GM19397 (cell line): ENCODE results near the gene VAV2.

Source experiments
- ATAC-seq: cut with Tn5 transposase; IDR thresholded peaks from one replicate; pipeline ENCODE4 v1.9.1; 2021; ENCODE audit warnings: mild to moderate bottlenecking, moderate library complexity; ENCODE audit not compliant: unreplicated experiment

The VAV2 gene

GRCh38 chr9:134028575-134029247, 36.6 kb upstream of the VAV2 start:
- no peak for ATAC-seq

- ATAC-seq = no peak
Measured at GRCh38 chr9:134028076-134028475, 36.0 kb upstream of the VAV2 start.

DNA sequence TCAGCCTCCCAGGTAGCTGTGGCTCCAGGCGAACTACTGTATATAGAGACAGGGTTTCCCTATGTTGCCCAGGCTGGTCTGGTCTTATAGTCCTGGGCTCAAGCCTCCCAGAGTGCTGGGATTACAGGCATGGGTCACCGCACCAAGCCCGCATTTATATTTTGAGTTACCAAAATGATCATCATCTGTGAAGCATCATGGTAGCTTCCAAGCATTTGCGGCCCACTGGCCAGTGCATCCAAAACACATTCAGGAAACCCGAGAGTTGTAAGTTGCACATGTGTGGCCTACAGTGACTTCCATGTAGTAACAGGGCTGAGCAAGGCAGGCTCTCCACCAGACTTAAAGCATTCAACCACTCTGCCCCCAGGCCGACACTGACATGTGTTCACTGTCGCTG, 35.4 kb upstream of the VAV2 start:
- no peak for ATAC-seq

DNA sequence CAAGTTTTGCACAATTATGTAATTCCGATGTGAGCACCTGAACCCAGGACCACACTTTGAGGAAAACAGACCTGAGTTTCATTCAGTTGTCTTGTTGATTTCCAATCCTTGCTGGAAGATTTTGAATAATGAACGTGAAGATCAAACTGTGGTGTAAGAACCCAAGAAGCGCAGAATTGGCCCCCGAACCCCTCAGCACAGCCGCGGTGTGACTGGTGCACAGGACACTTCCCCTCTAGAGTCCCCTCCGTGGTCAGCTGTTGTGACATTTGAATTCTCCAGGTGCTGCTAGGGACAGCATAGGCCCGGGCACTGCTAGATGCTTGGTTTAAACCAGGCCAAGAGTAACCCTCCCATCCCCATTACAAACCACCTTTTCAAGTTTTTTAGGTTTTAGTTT, 34.9 kb upstream of the VAV2 start:
- no peak for ATAC-seq

GRCh38 chr9:134026581-134026980, 34.5 kb upstream of the VAV2 start:
- no peak for ATAC-seq

DNA sequence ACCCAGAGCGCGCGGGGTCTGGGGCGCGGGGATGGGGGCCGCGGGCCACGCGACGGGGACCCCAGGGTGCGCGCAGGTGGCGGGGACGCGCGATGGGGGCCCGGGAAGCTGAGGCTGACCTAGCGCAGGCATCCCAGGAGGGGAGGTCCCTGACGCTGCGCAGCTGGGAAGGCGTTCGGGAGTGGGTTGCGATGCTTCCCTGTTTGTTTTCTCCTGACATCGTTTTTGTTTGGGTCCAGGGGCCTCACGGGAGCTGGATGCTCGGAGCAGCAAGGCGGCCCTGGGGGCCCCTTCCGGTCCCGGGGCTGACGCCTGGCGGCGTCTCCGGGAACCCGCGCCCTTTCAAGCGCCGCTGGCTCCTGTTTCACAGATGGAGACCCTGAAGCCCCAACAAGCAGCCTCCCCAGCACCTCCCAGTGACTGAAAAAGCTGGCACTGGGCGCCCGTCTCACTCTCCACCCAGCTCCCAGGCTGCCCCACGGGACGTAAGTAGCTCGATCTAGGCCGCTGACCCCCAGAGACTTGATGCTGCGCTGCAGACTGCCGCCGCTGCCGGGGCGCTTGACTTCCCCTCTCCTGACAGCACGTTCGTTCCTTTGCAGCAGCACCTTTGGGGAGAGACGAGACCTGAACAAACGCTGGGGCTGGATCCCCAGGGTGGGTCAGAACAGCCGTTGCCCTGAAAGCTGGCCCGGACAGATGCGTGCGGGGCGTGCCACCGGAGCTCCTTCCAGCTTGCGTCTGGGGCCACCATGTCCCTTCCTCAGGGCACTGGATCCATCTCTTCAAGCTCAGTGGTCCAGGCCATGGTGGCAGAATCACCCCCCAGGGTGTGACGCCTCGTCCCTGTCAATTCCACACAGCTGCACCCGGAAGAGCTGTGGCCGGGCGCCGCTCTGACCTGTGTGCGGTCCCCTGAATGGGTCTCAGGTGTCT, 33.8 kb upstream of the VAV2 start:
- peak; percentile 42 for ATAC-seq

DNA sequence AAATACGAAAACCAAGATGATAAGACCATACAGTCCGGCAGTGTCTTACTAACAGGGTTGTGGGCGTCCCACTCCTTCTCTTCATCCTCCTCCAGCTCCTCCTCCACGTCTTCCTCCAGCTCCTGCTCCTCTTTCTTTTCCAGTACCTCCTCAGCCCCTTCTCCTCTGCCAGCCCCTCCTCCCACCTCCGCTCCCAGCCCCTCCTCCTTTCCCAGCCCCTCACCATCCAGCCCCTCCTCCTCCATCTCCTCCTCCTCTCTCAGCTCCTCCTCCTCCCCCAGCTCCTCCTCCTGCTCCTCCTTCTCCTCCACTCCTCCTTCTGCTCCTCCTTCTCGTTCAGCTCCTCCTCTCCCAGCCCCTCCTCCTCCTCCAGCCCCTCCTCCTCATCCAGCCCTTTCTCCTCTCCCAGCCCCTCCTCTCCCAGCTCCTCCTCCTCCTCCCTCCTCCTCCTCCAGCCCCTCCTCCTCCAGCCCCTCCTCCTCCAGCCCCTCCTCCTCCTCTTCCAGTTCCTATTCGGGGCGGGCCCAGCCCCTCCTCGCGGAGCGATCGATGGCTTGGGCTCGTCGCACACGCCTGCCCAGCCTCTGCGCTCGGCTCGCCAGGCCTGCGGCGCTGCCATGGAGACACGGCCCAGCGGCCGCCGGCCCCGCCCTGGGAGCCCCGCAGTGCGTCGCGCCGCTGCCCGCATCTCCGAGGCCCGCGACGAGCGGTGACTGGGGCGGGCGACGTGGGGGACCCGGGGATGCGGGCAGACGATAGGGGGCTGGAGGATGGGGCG, 32.9 kb upstream of the VAV2 start, which contains the start of gene BRD3OS:
Gene BRD3OS, plus strand, starts transcription at position 654 of the 778 bp plus-strand sequence. CDS start 1,267 bp downstream, outside the sequence.
- peak; percentile 90 for ATAC-seq

DNA sequence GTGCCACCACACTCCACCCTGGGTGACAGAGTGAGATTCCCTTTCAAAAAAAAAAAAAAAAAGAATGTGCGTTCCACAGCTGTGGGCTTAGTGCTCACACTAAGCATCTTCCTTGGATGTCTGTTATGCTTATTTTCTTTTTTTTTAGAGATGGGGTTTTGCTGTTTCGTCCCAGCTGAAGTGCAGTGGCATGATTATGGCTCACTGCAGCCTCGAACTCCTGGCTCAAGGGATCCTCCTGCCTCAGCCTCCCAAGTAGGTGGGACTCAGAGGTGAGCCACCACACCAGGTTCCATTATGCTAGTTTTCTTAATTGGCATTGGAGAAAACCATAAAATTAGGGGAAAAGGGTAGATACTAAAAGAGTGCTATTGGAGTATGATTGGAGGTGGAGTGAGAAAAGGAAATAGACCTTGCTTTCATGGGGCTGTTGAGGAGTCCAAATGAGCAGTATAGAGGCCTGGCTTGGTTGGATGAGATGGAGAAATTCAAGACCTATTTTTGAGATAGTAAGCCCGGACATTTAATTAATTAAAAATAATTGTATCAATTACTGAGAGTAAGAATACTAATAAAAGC, 32.2 kb upstream of the VAV2 start:
- ATAC-seq = no peak

GRCh38 chr9:134014946-134015345, 22.8 kb upstream of the VAV2 start:
- no peak for ATAC-seq

DNA sequence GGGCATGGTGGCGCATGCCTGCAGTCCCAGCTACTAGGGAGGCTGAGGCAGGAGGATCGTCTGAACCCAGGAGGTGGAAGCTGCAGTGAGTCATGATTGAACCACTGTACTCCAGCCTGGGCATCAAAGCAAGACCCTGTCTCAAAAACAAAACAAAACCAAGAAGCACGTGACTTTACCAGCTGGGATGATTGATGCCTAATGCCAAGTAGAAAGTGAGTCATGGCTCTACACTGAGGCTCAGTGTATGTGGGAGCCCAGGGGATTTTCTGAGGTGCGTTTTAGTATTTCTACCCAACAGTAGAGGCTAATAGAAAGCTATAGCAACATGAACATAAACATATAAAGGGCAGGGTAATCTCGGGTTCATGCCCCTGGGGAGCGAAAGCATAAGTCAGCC, 19.3 kb upstream of the VAV2 start:
- no peak for ATAC-seq

DNA sequence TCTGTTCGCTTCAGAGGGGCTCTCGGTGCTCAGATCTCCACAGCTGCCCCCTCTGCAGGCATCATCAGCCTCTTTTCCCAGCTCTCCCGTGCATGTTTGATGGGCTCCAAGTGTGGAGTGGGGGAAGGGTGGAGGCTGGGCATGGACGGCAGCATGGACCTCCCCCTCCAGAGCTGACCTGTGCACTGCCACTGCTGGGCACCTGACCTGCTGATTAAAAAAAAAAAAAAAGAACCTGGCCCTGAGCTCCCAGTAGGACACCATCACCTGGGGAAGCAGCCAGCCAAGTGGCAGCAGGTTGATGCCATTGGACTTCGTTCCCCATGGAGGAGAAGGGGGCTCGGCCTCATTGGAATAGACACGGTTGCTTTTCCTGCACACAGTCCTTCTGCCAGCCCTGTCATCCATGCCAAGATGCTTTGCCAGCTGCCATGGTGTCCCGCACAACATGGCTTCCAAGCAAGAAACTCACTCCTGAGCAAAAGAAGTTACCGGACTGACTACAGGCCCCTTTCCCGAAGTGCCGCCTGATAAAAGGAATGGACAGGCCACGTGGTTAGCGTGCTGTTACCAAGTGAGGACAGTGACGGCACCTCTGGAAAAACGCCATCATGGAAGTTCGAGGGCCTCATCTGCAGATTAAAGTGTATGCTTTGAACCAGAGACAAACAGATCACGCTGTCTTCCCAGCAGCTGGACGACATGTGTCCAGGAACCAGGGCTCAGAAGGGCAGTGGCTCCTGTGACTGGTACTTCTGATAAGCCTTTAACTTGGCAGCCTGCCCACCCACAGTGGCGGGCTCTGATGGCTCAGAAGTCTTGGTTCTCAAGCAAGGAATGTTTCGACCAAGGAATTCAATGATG, 18.4 kb upstream of the VAV2 start:
- no peak for ATAC-seq

GRCh38 chr9:134007571-134007970, 15.4 kb upstream of the VAV2 start:
- no peak for ATAC-seq

DNA sequence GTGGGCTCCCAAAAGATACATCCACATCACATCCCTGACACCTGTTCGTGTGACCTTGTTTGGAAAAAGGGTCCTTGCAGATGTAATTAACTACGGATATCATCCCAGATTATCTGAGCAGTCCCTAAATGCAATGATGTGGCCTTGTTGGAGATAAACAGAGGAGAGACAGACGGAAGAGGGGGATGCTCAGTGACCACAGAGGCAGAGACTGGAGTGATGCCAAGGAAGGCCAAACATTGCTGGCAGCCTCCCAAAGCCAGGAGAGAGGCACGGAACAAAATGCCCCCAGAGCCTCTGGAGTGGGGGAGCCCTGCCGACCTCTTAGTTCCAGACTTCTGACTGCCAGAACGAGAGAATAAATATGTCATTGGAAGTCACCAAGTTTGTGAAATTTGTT, 15.0 kb upstream of the VAV2 start:
- no peak for ATAC-seq

DNA sequence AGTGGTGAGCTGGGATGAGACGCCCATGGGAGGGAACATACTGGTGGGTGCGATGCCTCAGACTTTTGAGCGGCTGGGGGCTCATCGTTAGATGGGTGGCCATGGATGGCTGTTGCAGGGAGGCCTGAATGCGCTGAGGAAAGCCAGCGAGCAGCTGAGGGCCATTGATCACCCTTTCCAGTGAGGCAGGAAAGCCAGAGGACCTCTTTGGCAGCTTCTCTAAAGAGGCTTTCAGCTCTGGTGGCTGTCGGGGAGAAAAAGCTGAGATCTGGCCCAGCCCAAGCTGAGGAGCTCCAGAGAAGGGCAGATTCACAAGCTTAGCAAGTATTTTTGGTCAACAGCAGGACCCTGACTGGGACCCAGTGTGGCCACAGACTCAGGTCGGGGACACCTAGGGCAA, 13.3 kb upstream of the VAV2 start:
- ATAC-seq = no peak

GRCh38 chr9:134004881-134005280, 12.8 kb upstream of the VAV2 start:
- ATAC-seq = no peak

DNA sequence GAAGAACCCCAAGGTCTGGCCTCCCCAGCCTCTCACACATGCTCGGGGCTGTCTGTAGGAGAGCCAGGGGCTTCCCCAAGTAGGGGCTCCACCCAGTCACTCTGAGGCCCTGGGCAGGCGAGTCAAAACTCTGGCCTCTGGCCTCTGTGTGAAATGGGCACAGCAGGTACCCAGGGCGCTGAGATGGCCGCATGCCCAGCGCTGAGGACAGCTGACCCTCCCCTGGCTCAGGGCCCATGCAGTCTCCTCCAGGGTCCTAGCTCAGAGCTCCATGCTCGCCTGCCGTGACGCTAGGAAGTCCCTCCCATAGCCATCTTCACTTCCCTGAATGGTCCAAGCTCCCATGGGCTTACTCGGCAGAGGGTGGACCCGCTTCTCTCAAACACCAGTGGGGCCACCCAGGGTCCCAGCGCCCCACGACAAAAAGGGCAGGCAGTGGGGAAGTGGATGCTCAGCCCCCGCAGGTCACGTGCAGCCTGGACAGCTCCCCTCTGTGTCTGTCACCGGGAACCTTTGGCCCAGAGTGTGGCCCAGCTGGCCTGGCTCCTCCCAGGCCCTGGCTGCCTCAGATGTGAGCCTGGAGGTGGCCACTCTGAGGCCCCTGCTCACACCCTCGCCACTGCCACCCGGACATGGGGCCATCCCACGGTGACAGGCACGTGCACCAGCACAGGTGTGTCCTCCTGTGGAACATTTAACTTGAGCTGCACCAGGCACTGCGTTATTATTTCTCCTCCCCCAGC, 12.2 kb upstream of the VAV2 start:
- ATAC-seq = no peak

DNA sequence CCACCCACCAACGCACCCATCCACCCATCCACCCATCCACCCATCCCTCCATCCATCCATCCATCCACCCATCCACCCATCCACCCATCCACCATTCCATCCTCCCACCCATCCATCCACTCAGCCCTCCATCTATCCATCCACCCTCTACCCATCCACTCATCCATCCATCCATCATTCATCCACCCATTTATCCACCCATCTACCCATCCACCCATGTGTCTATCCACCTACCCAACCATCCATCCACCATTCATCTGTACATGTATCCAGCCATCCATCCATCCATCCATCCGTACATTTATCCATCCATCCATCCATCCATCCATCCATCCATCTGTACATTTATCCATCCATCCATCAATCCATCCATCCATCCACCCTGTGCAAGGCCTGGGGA, 11.1 kb upstream of the VAV2 start:
- no peak for ATAC-seq

DNA sequence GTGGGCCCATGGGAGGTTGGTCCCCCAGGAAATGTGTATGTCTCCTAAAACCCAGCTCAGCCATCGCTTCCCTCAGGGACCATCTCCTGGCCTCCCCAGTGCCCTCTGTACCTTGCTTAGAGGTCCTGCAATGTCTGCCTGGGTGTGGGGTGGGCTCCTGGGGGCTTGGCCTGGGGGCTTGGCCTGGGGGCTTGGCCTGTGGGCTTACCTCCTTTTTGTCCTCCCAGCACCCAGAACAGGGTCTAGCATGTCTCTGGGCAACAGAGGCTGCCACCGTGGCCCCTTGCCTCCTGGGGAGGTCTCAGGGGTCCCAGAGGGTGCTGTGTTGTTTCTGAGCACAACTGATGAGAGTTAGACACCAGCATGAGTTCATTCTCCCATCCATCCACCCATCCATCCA, 10.7 kb upstream of the VAV2 start:
- no peak for ATAC-seq

DNA sequence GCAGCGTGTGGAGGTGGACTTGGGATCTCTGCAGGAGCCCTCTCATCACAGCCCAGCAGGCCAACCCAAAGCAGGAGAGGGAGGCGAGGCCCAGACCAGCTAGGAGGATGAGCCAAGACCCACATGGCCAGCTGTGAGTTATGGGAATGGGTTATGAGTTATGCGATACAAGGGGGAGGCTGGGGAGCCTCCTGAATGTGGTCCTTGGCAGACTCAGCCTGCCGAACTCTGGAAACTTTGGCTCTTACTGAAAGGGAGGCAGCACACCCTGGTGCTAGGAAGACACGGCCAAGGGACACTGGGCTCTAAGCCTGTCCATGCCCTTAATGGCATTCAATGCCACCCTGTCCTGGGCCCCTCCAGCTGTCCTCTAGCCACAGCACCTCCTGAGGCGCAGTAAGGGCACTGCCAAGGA, 7.7 kb upstream of the VAV2 start:
- no peak for ATAC-seq
